Suppressor macrophage (primary cell): Measurements from ENCODE around the gene ZBTB40.

ENCODE experiments used
- DNase-seq, 4 experiments: peaks; one replicate each; pipeline ENCODE4 v3.0.0-alpha.2; 2020 to 2022
- total RNA-seq, 17 experiments: gene quantifications; one replicate each; lab custom pipeline; 2026; ENCODE audit warnings: mixed read lengths in 6 of 17, inconsistent platforms in 3 of 17; lab: John Stamatoyannopoulos, UW

ZBTB40 gene
- 17.6 to 73.6 (median 36.8) reads per million in 17 experiments for total RNA-seq

GRCh38 chr1:22451702-22452480 lies at the start of gene ZBTB40:
ZBTB40 (plus strand) TSS chr1:22451851; CDS start chr1:22489949, 38,098 bp downstream.
- peak; percentile 98 to 100 (median 98) for DNase-seq

GRCh38 chr1:22402356-22403053 lies 49.1 kb upstream of the ZBTB40 start:
- DNase-seq = no peak

- no peak for DNase-seq
Observed at GRCh38 chr1:22404486-22404885, 47.2 kb upstream of the ZBTB40 start.

GRCh38 chr1:22406722-22407495 lies 44.7 kb upstream of the ZBTB40 start:
- DNase-seq = no peak

GRCh38 chr1:22408230-22408629 lies 43.4 kb upstream of the ZBTB40 start:
- DNase-seq = no peak

- DNase-seq = no peak
Observed at GRCh38 chr1:22410401-22410800, 41.2 kb upstream of the ZBTB40 start.

- no peak for DNase-seq
Observed at GRCh38 chr1:22410928-22411495, 40.6 kb upstream of the ZBTB40 start.

- DNase-seq = no peak
Observed at GRCh38 chr1:22411589-22411988, 40.1 kb upstream of the ZBTB40 start.

GRCh38 chr1:22412932-22413727 lies 38.5 kb upstream of the ZBTB40 start:
- DNase-seq = no peak

GRCh38 chr1:22413799-22414198 lies 37.9 kb upstream of the ZBTB40 start:
- DNase-seq = no peak

GRCh38 chr1:22414244-22414751 lies 37.4 kb upstream of the ZBTB40 start:
- no peak for DNase-seq

GRCh38 chr1:22415489-22415888 lies 36.2 kb upstream of the ZBTB40 start:
- DNase-seq = no peak

- DNase-seq = peak; percentile 67 to 87 (median 76)
Observed at GRCh38 chr1:22416555-22417454, 34.8 kb upstream of the ZBTB40 start.

GRCh38 chr1:22417466-22417865 lies 34.2 kb upstream of the ZBTB40 start:
- DNase-seq = no peak

- no peak for DNase-seq
Observed at GRCh38 chr1:22418312-22418711, 33.3 kb upstream of the ZBTB40 start.

GRCh38 chr1:22418933-22419382 lies 32.7 kb upstream of the ZBTB40 start:
- DNase-seq = no peak

GRCh38 chr1:22420455-22421053 lies 31.1 kb upstream of the ZBTB40 start:
- peak; percentile 86 to 92 (median 90) for DNase-seq

GRCh38 chr1:22426781-22427180 lies 24.9 kb upstream of the ZBTB40 start:
- no peak for DNase-seq

GRCh38 chr1:22428672-22429071 lies 23.0 kb upstream of the ZBTB40 start:
- peak; percentile 22 to 73 (median 59) for DNase-seq

GRCh38 chr1:22431965-22432364 lies 19.7 kb upstream of the ZBTB40 start:
- DNase-seq = peak in 1 of 4 experiments; percentile 25
